ENCODE measurements around the gene ABCC4.

Gene ABCC4

DNA sequence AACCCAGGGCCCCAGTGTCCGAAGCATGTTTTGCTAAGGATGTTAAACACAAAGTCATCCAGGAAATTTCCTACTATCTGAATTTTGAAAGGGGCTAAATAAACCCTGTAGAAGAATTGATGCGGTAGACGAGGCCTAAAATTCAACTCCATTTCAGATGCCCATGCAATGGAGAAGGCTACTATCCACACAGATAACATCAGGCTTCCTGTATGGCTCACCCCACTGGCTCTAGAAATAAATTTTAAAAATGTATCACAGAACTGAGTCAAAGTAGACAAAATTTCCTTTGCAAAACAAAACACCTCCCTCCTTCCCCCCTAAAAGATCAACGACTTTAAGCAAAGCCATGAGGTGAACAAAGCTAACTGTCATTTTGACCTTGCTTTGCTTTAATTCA, 188.4 kb downstream of the ABCC4 start:
- H3K9me3 Mint-ChIP-seq = peaks cover 5% of the 10 kb centered on the region
- peaks cover 74% of the 10 kb centered on the region for H3K36me3 Mint-ChIP-seq (ENCODE audit: low read depth)
- H3K4me1 Mint-ChIP-seq (ENCODE audit: low read depth) = no peaks in the 10 kb centered on the region
- no peak for DNase-seq
- H3K27ac Mint-ChIP-seq = no peak overlapping the region
- no peak overlapping the region for H3K4me3 Mint-ChIP-seq
- no peaks in the 10 kb centered on the region for H3K27me3 Mint-ChIP-seq

DNA sequence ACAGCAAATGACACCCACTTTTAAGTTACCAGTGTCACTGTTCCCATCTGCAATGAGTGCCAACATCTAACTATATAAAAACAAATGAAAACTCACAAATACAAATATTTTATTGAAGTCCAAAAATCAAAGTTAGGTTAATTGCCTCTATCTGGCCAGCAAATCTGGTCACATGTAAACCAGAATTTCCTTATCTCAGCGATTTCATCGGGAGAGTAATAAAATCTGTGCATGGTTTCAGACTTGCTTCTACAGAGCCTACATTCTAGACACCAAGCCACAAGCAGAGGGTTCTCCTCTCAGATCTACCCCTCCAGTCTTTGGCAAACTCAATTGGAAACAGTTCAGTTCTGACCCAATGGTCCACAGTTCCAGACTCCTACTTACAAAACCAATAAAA, 189.6 kb downstream of the ABCC4 start:
- H3K4me1 Mint-ChIP-seq (ENCODE audit: low read depth) = no peaks in the 10 kb centered on the region
- H3K9me3 Mint-ChIP-seq = peaks cover 5% of the 10 kb centered on the region
- H3K27ac Mint-ChIP-seq = no peak overlapping the region
- H3K36me3 Mint-ChIP-seq (ENCODE audit: low read depth) = peaks cover 74% of the 10 kb centered on the region
- H3K27me3 Mint-ChIP-seq = no peaks in the 10 kb centered on the region
- no peak overlapping the region for H3K4me3 Mint-ChIP-seq
- no peak for DNase-seq

DNA sequence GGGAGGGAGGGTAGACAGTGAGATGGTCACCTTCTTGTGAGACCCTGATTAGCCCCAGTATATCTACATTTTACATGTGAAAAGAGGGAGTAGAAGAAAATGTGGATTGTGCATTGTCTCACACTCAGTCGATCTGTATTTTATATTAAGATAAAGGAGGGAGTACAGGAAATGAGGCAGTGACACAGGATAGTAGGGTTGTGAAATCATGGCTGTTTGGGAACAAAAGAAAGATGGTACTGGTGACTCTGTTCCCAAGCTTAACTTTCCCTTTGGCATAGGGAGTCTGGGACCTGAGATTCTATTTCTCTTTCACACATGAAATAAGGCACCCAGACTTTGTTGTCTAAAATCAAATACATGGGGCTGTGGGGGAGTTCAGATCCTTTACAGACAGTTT, 194.7 kb downstream of the ABCC4 start:
- no peak overlapping the region for H3K4me3 Mint-ChIP-seq

DNA sequence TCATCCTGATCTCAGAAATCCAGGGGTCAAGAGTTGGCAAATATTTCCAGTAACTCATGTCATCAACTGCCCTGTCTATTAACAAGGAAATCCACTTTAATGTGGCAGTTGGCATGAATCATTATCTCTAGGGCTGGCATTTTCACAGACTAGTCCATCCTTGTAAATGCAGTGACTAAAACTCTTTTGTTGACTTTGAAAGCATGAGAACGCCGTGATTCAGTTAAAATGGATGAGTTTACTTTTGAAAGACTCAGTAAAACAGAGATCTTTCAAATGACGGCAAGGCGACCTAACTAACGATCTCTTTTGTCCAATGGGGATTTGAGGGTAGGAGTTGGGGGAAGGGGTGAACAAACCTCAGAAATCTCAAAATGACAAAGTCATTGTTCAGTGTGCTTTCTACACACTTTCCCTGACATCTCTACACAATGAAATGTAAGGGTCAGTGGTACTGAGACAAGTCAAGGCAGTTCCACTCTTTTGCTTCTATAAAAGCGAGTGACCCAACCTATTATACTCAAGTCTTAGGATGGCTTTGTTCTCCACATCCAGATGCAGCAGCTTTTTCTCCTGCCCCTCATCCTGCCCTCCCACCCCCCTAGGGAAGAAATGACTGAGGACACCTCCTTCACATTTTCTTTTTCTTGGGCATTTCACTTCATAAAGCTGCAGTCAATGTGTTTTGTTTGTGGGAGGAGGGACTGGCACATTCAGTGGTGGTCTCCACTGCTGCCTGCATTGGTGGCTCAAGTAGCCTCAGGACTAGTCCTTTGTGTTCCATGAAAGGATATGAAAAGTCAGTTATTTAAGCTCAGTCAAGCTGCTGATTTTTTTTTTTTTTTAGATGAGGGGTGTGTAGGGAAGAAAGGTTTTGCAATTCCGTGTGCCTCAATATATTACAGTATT, 200.5 kb downstream of the ABCC4 start:
- H3K4me3 Mint-ChIP-seq = no peak overlapping the region
- DNase-seq = no peak
- peaks cover 4% of the 10 kb centered on the region for H3K4me1 Mint-ChIP-seq (ENCODE audit: low read depth)
- peak overlapping the region; percentile 13 for H3K27ac Mint-ChIP-seq
- peaks cover 16% of the 10 kb centered on the region for H3K9me3 Mint-ChIP-seq
- H3K36me3 Mint-ChIP-seq (ENCODE audit: low read depth) = peaks cover 71% of the 10 kb centered on the region
- no peaks in the 10 kb centered on the region for H3K27me3 Mint-ChIP-seq

More for the DNA sequence above, 194.7 kb downstream of the ABCC4 start:
- Mint-ChIP-seq H3K4me1 (ENCODE audit: low read depth) (no peaks in the 10 kb centered on the region), H3K36me3 (ENCODE audit: low read depth) (peaks cover 61% of the 10 kb centered on the region), H3K9me3 (peaks cover 5% of the 10 kb centered on the region), H3K27me3 (no peaks in the 10 kb centered on the region), H3K27ac (no peak overlapping the region)
- no peak for DNase-seq

DNA sequence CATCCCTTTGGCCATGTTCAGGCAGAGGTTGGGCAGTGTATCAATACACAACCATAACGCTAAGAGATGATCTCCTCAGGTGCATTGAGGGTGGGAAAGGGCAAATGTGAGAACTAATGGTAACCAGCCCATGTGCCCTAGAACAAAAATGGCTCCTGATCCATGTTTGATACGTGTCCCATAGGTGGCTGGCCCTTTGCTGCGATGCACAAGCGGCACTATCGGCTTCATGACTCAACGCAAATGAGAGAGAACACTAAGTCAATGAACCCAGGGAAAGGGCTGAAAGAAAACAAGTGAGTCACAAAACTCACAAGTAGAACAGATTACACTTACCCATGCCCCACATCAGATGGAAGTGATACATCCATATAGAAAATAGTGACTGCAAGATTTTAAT, 201.7 kb downstream of the ABCC4 start:
- H3K4me1 Mint-ChIP-seq (ENCODE audit: low read depth) = peaks cover 4% of the 10 kb centered on the region
- DNase-seq = no peak
- no peak overlapping the region for H3K4me3 Mint-ChIP-seq
- peaks cover 72% of the 10 kb centered on the region for H3K36me3 Mint-ChIP-seq (ENCODE audit: low read depth)
- peaks cover 16% of the 10 kb centered on the region for H3K9me3 Mint-ChIP-seq
- no peaks in the 10 kb centered on the region for H3K27me3 Mint-ChIP-seq
- no peak overlapping the region for H3K27ac Mint-ChIP-seq

DNA sequence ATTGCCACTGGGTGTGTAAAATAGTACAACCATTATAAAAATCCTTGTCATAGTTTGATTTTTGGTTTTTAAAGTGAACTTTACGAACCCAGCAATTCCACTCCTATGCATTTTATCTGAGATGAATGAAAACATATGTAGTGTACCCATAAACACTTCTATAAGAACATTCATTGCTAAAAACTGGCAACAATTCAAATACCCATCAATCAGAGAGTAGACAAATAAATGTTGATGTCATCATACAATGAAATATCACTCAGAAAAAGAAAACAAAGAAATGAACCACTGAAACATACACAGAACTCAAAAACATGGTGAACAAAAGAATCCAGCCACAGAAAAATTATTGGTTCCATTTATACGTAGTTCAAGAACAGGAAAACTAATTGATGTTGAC, 202.3 kb downstream of the ABCC4 start:
- Mint-ChIP-seq H3K27ac (no peak overlapping the region), H3K4me1 (ENCODE audit: low read depth) (peaks cover 4% of the 10 kb centered on the region), H3K9me3 (peaks cover 16% of the 10 kb centered on the region), H3K36me3 (ENCODE audit: low read depth) (peaks cover 73% of the 10 kb centered on the region), H3K27me3 (no peaks in the 10 kb centered on the region), H3K4me3 (no peak overlapping the region)
- DNase-seq = no peak

DNA sequence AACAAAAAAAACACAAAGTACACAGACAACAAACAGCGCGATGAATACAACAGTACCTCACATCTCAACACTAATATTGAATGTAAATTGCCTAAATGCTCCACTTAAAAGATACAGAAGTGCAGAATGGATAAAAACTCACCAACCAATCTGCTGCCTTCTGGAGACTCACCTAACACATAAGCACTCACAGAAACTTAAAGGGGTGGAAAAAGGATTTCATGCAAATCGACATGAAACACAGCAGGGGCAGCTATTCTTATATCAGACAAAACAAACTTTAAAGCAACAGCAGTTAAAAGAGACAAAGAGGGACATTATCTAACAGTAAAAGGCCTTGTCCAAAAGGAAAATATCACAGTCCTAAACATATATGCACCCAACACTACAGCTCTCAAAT, 209.5 kb downstream of the ABCC4 start:
- H3K4me1 Mint-ChIP-seq (ENCODE audit: low read depth) = no peaks in the 10 kb centered on the region
- H3K9me3 Mint-ChIP-seq = peaks cover 8% of the 10 kb centered on the region
- no peak for DNase-seq
- H3K36me3 Mint-ChIP-seq (ENCODE audit: low read depth) = peaks cover 68% of the 10 kb centered on the region
- no peak overlapping the region for H3K4me3 Mint-ChIP-seq
- no peak overlapping the region for H3K27ac Mint-ChIP-seq
- H3K27me3 Mint-ChIP-seq = no peaks in the 10 kb centered on the region

DNA sequence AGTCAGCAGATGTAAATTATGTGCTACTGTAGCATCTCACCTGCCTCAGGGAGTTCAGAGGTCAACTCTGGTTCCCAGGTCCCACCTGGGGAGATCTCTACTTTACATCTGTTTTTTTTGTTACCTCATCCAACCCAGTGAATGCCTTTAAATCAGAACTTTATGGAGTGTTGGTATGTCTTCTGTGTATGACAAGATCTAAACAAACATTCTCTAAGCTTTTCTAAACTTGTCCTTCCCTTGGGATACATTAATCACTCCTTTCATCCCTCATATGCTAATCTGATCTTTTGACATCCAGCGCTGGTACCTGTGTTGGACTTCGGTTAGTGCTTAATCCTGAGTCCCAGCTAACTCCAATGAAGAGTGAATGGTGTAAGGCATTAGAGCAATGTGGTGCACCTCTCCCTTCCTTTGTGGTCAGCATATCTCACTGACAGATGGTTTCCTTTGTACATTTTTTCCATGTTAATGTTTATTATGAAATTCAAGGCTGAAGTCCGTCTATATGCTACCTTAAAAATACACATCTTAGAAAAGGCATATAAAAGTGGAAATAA, 213.4 kb downstream of the ABCC4 start:
- Mint-ChIP-seq H3K4me1 (ENCODE audit: low read depth) (no peaks in the 10 kb centered on the region), H3K36me3 (ENCODE audit: low read depth) (peaks cover 36% of the 10 kb centered on the region), H3K4me3 (no peak overlapping the region), H3K27ac (no peak overlapping the region), H3K27me3 (no peaks in the 10 kb centered on the region), H3K9me3 (peaks cover 7% of the 10 kb centered on the region)
- no peak for DNase-seq

DNA sequence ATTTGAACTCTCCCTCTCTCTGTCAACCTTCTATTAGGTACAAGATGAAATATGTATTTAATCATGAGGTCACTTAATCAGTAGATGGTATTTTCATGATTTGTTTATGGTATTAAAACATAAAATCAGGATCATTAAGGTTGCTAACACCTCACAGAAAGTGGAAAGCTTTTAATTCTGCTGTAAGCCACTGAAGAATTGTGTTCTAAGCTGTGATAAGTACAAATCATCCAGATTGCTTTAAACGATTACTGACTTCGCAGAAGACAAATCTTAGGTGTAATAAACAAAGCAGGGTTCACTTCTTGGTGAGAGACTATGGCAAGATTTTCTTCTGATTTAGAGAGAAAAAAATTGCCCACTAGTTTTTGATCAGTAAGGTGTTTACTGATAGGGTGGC, 214.5 kb downstream of the ABCC4 start:
- peaks cover 36% of the 10 kb centered on the region for H3K36me3 Mint-ChIP-seq (ENCODE audit: low read depth)
- H3K4me3 Mint-ChIP-seq = no peak overlapping the region
- H3K9me3 Mint-ChIP-seq = no peaks in the 10 kb centered on the region
- H3K4me1 Mint-ChIP-seq (ENCODE audit: low read depth) = no peaks in the 10 kb centered on the region
- H3K27me3 Mint-ChIP-seq = no peaks in the 10 kb centered on the region
- DNase-seq = no peak
- no peak overlapping the region for H3K27ac Mint-ChIP-seq

DNA sequence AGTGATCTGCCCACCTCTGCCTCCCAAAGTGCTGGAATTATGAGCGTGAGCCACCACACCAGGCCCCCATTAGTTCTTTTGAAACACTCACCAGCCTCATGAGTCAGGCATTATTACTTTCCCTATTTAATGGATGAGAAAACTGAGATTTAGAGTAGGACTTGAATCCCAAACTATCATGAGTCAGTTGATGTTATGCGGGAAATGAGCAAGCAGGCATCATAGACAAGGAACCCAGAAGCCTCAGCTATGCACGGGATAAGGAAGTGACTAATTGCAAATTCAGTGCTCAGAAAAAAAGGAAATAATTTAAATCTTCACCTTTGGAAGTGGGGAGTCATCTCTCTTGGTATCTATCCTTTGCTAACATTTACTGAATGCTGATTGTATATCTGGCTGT, 217.5 kb downstream of the ABCC4 start:
- no peaks in the 10 kb centered on the region for H3K9me3 Mint-ChIP-seq

DNA sequence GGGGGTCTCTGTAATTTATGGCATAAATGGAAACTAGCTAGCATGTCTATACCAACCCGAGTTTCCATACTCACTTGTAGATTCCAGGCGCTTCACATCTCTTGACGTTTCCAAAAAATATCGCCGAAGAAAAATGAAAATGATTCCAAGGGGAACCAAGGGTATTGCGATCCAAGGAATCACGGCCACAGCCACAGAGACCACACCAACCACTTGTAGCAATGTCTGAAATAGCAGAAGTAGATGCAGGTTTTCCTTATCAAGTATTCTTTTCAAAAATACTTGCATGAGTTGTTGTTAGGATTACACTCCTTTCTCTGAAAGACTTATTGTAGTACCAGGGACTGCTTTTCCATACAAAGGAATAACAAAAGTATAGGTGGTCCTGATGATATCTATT, 218.2 kb downstream of the ABCC4 start:
- no peak for DNase-seq
- no peaks in the 10 kb centered on the region for H3K27me3 Mint-ChIP-seq
- no peaks in the 10 kb centered on the region for H3K9me3 Mint-ChIP-seq
- H3K4me1 Mint-ChIP-seq (ENCODE audit: low read depth) = no peaks in the 10 kb centered on the region
- H3K4me3 Mint-ChIP-seq = no peak overlapping the region
- H3K27ac Mint-ChIP-seq = no peak overlapping the region
- peaks cover 49% of the 10 kb centered on the region for H3K36me3 Mint-ChIP-seq (ENCODE audit: low read depth)

More for the DNA sequence above, 217.5 kb downstream of the ABCC4 start:
- Mint-ChIP-seq H3K4me1 (ENCODE audit: low read depth) (no peaks in the 10 kb centered on the region), H3K36me3 (ENCODE audit: low read depth) (peaks cover 45% of the 10 kb centered on the region), H3K27ac (no peak overlapping the region), H3K4me3 (no peak overlapping the region), H3K27me3 (no peaks in the 10 kb centered on the region)
- DNase-seq = no peak

DNA sequence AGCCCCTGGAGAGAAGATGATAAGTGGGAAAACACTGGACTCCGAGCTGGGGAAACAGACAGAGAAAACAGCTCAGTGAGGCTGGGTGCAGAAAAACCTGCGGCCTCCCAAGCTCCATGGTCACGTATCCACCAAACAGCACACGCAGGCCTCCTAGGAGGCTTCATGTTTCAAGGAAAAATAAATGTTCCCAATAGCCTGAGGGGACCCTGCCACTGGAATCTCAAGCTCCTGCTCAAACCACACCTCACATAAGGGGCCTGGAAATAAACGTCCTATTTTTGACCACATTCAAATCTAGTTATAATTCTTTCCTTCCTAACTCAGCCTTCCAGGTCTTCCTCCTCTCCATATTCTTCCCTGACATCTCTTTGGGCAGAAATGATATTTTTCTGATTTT, 225.7 kb downstream of the ABCC4 start:
- Mint-ChIP-seq H3K27me3 (no peaks in the 10 kb centered on the region), H3K27ac (no peak overlapping the region), H3K4me1 (ENCODE audit: low read depth) (no peaks in the 10 kb centered on the region), H3K4me3 (no peak overlapping the region), H3K9me3 (no peaks in the 10 kb centered on the region), H3K36me3 (ENCODE audit: low read depth) (peaks cover 80% of the 10 kb centered on the region)
- DNase-seq = no peak

DNA sequence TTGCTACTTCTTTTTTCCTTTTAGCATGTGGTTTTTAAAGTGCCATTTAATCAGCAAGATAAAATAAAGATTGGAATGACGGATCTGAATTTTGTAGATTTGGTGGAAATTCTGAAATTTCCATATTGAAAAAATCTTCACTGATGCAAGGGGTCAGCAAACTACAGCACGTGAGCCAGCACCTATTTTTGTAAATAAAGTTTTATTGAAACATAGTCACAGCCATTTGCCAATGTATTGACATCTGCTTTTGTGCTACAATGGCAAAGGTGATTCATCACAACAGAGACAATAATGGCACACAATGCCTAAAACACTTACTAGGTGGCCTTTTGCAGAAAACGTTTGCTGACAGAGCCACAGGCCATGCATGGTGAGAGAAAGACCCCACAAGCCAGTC, 226.4 kb downstream of the ABCC4 start:
- H3K9me3 Mint-ChIP-seq = no peaks in the 10 kb centered on the region
- no peaks in the 10 kb centered on the region for H3K27me3 Mint-ChIP-seq
- H3K4me1 Mint-ChIP-seq (ENCODE audit: low read depth) = no peaks in the 10 kb centered on the region
- no peak for DNase-seq
- H3K27ac Mint-ChIP-seq = no peak overlapping the region
- H3K4me3 Mint-ChIP-seq = no peak overlapping the region
- H3K36me3 Mint-ChIP-seq (ENCODE audit: low read depth) = peaks cover 80% of the 10 kb centered on the region

DNA sequence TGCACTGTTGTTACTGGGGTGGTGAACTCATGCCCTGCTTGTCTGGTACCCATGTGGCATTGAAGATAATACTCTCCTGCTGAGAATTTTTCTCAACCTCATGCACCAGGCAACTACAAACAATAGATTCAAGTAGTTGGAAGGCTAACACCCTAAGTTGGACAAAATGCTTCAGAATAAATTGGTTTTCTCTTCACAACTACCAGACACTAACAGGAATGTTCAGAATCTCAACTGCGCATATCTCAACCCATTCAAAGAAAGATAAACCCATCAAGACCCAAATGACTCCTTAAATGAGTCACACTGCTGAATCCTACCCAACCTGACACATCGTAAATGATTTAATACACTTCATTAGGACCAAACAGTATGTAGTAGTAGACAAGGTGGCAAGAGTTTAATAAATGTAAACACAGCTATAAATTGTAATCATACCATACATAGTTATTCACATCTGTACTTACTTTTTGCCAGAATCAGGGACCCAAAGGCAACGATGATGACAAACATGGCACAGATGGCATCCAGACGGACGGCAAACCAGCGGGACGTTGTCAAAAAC, 227.4 kb downstream of the ABCC4 start:
- Mint-ChIP-seq H3K9me3 (no peaks in the 10 kb centered on the region), H3K4me3 (no peak overlapping the region), H3K4me1 (ENCODE audit: low read depth) (no peaks in the 10 kb centered on the region), H3K36me3 (ENCODE audit: low read depth) (peaks cover 83% of the 10 kb centered on the region), H3K27ac (no peak overlapping the region), H3K27me3 (no peaks in the 10 kb centered on the region)
- no peak for DNase-seq

DNA sequence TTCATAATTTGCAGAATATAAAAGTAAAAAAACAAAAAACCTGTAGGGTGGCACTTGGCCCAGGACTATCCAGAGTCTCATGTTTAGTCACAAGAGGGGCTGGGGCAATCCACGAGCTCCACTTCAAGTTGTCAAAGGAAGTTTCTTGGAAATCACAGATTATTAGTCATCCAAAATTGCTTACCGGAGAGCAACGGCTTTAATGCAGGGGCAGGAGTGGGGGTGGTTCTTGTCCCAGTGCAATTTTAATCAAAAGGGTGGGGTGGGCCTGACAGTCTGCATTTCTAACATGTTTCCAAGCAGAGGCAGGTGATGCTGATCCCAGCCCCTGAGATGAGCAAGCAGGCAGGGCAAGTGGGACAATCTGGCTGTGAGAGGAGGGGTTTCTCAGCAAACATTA, 233.9 kb downstream of the ABCC4 start:
- H3K27me3 Mint-ChIP-seq = no peaks in the 10 kb centered on the region
- H3K36me3 Mint-ChIP-seq (ENCODE audit: low read depth) = peaks cover 77% of the 10 kb centered on the region
- H3K27ac Mint-ChIP-seq = no peak overlapping the region
- H3K4me3 Mint-ChIP-seq = no peak overlapping the region
- H3K4me1 Mint-ChIP-seq (ENCODE audit: low read depth) = no peaks in the 10 kb centered on the region
- no peaks in the 10 kb centered on the region for H3K9me3 Mint-ChIP-seq
- DNase-seq = no peak
